ENCODE data around the gene FAM210A. TPM values are rescaled to one million over a fixed set of nuclear protein-coding genes. Genes with fewer than 3 reads are reported as not detected.

Gene FAM210A
- total and polyA plus RNA-seq, 9 of the 15 experiments (the other 6 are each of a cell fraction or from before 2014, with no cell fraction given), result 8.3 to 41.7 (median 19.1) TPM

DNA sequence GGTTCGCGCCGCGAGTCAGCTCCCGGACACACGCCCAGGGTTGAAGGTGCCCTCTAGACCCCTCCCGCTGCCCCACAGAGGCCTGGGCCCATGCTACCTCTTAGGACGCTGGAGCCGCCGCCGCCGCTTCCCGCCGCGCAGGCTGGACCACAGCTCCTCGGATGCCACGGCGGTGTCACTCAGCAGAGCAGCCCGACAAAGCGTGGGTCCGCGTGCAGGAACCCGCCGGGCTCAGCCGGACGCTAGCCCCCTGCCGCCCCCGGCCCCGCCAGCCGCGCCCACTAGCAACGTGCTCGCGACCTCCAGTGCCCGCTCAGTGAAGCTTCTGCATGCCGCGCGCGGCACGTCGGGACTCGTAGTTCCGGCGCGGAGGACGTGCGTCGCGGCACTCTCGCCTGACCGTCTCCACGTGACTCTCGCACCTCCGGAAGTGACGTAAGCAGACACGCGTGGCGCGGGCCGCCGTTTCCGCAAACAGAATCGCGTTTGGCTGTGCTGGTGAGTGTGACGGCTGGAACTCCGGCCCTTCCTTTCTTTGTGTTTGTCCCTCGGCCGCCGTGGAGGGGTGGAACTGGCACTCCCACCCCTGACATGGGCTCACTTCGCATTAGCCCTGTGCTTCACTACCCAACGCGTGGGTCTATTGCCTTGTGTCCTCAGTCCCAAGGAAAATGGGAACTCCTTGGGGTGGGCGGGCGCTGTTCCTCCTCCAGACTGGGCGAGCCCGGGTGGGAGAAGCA, at the start of gene FAM210A, which contains the start of gene RNMT (continued):
- peak; percentile 96 for TF ChIP-seq POLR2G (IDR thresholded peaks at IDR 0.05; ENCODE audit: low read depth, low read length)
- TF ChIP-seq PML (IDR thresholded peaks at IDR 0.05; ENCODE audit: low read length), result peak; percentile 51
- TF ChIP-seq HNRNPH1 (optimal IDR thresholded peaks at IDR 0.05; ENCODE audit: low read depth, low read length), result no peak
- 0 out of 2 replicates have a peak, but pooled peaks have one; percentile 13 for TF ChIP-seq MAFK (IDR thresholded peaks at IDR 0.05; ENCODE audit: low read length)
- no peak for TF ChIP-seq CBX2 (IDR thresholded peaks at IDR 0.05; ENCODE audit: insufficient read depth, low read length, poor library complexity, severe bottlenecking)
- TF ChIP-seq E2F3 (CRISPR knock-in tag; IDR thresholded peaks at IDR 0.05), result peak; percentile 49; the same call in 1 of the 2 replicates
- TF ChIP-seq ADNP (tag; IDR thresholded peaks at IDR 0.05), result no peak
- TF ChIP-seq MED1 (CRISPR knock-in tag; IDR thresholded peaks at IDR 0.05; ENCODE audit: borderline replicate concordance), result no peak
- peak; percentile 78 for TF ChIP-seq TOE1 (IDR thresholded peaks at IDR 0.05; ENCODE audit: borderline replicate concordance)
- TF ChIP-seq TOE1 (CRISPR knock-in tag; IDR thresholded peaks at IDR 0.05; ENCODE audit: borderline replicate concordance, low read depth), result no peak
- TF ChIP-seq ZFP36 (IDR thresholded peaks at IDR 0.05; ENCODE audit: low read depth, low read length, partially characterized antibody), result no peak
- TF ChIP-seq RCOR1 (IDR thresholded peaks at IDR 0.05; ENCODE audit: borderline replicate concordance in 1 of 2, low read depth in 2 of 2, low read length in 2 of 2), result peak in 1 of 2 experiments; percentile 42; a peak in 2 of 4 replicates
- no peak for TF ChIP-seq PYGO2 (tag; IDR thresholded peaks at IDR 0.05)
- TF ChIP-seq KHSRP (IDR thresholded peaks at IDR 0.05), result peak; percentile 66
- peak; percentile 98 for TF ChIP-seq BHLHE40 (IDR thresholded peaks at IDR 0.05; ENCODE audit: low read length)
- TF ChIP-seq RBM15 (IDR thresholded peaks at IDR 0.05; ENCODE audit: insufficient read depth, low read length), result no peak
- peak; percentile 83; the same call in 1 of the 2 replicates for TF ChIP-seq PHF8 (IDR thresholded peaks at IDR 0.05; ENCODE audit: borderline replicate concordance, low read length)
- TF ChIP-seq, protein P1, sequence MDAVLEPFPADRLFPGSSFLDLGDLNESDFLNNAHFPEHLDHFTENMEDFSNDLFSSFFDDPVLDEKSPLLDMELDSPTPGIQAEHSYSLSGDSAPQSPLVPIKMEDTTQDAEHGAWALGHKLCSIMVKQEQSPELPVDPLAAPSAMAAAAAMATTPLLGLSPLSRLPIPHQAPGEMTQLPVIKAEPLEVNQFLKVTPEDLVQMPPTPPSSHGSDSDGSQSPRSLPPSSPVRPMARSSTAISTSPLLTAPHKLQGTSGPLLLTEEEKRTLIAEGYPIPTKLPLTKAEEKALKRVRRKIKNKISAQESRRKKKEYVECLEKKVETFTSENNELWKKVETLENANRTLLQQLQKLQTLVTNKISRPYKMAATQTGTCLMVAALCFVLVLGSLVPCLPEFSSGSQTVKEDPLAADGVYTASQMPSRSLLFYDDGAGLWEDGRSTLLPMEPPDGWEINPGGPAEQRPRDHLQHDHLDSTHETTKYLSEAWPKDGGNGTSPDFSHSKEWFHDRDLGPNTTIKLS (IDR thresholded peaks at IDR 0.05; ENCODE audit: borderline replicate concordance, low read depth), result peak; percentile 93
- no peak for TF ChIP-seq PTTG1 (tag; IDR thresholded peaks at IDR 0.05; ENCODE audit: low read depth)
- TF ChIP-seq, protein P2, sequence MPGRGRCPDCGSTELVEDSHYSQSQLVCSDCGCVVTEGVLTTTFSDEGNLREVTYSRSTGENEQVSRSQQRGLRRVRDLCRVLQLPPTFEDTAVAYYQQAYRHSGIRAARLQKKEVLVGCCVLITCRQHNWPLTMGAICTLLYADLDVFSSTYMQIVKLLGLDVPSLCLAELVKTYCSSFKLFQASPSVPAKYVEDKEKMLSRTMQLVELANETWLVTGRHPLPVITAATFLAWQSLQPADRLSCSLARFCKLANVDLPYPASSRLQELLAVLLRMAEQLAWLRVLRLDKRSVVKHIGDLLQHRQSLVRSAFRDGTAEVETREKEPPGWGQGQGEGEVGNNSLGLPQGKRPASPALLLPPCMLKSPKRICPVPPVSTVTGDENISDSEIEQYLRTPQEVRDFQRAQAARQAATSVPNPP (IDR thresholded peaks at IDR 0.05; ENCODE audit: borderline replicate concordance, insufficient read depth, insufficient read length), result no peak
- no peak for TF ChIP-seq ZNF717 (CRISPR knock-in tag; IDR thresholded peaks at IDR 0.05)
- TF ChIP-seq HCFC1 (IDR thresholded peaks at IDR 0.05; ENCODE audit: low read depth, low read length), result peak; percentile 96
- TF ChIP-seq CREB1 (IDR thresholded peaks at IDR 0.05), result peak; percentile 97
- TF ChIP-seq CREB1 (CRISPR knock-in tag; IDR thresholded peaks at IDR 0.05), result peak; percentile 98
- peak; percentile 62; the same call in 1 of the 2 replicates for TF ChIP-seq JUNB (CRISPR knock-in tag; conservative IDR thresholded peaks at IDR 0.05)
- TF ChIP-seq, protein P3, sequence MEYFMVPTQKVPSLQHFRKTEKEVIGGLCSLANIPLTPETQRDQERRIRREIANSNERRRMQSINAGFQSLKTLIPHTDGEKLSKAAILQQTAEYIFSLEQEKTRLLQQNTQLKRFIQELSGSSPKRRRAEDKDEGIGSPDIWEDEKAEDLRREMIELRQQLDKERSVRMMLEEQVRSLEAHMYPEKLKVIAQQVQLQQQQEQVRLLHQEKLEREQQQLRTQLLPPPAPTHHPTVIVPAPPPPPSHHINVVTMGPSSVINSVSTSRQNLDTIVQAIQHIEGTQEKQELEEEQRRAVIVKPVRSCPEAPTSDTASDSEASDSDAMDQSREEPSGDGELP (CRISPR knock-in tag; IDR thresholded peaks at IDR 0.05; ENCODE audit: borderline replicate concordance), result peak; percentile 63
- peak in 1 of 2 experiments; percentile 82; a peak in 2 of 4 replicates for TF ChIP-seq TBL1XR1 (IDR thresholded peaks at IDR 0.05; ENCODE audit: low read length in 2 of 2)

Measured in K562 (cell line).